ENCODE data around the gene SCNN1B. TPM values are rescaled to one million over a fixed set of nuclear protein-coding genes. Genes with fewer than 3 reads are reported as not detected.

Gene SCNN1B
- polyA plus RNA-seq, 1 donor from 2014 or later, result 0.24 TPM

DNA sequence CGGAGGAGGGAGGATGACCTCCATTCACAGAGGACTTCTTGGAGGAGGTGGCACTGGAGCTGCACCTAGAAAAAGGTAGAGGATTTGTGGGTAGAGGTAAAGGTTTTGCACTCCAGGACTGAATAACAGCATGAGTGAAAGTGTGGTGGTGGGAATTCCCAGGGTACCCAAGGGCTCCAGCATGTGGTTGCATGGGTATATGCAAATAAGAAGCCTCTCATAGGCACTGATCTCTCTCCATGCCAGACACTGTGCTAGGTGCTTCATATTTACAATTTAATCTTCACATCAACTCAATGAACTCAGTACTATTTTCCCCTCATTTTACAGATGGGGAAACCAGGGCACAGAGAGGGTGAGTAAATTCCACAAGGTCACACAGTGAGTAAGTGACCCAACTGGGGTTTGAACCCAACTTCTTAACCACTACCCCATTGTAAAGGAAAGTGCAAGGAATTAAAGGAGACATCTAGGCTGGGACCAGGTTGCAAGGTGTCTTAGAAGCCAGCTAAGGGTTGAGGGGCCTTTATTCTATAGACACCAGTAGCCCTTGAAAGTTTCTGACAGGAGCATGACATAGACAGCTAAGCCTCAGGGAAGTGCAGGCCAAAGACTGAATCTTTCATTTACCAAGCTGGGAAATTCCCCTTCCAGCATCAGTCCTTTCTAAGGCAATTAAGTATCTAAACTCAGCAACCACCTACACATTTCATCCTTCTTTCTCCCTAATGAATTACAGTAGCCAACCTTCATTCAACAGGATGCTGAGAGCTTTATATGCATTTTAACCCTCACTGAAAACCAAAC is 21.3 kb downstream of the SCNN1B start:
- Mint-ChIP-seq H3K4me1 (peaks cover 3 to 11% (median 8%) of the 10 kb centered on the region in 3 donors), H3K27me3 (no peaks in the 10 kb centered on the region), H3K4me3 (no peak overlapping the region), H3K36me3 (no peaks in the 10 kb centered on the region), H3K27ac (peak overlapping the region in 1 of 3 donors; percentile 76), H3K9me3 (peaks cover 0 to 1% (median 0%) of the 10 kb centered on the region in 3 donors)

DNA sequence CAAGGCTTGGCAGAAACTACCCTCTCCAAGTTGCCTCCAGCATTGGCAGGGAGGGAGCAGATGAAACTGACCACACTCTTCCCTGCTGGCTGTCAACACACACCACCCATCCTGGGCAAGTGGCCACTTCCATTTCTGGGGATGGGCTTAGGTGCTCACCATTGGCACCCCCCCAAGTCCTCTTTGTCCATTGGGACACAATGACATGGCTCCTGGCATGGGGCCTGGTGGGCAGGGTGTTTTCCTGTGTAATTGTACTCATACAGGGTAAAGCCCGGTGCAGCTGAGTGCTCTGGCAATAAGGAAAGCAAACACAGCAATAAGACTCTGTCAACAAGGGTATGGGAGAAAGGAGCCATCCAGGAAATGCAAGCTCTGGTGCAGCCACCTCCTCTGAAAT is 22.6 kb downstream of the SCNN1B start:
- H3K27me3 Mint-ChIP-seq, result no peaks in the 10 kb centered on the region
- H3K36me3 Mint-ChIP-seq, result no peaks in the 10 kb centered on the region
- peaks cover 3 to 11% (median 8%) of the 10 kb centered on the region in 3 donors for H3K4me1 Mint-ChIP-seq

DNA sequence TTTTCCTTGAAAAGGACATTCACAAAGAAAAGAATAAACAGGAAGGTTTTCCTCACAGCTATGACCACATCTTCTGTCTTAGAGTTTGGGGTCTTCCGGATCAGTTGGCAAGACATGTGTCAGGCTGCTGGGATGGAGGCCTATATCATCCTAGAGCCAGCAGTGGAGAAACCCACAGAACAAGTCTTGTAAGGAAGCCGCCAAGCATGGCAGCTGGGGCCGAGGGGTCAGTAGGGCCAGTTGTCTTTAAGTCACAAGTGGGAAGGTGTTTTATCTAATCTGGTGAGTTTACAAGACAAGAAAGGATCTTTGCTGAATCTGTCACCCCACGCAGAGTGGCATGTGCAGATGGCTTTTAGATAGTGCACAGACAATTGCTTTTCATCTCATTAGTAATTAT is 25.7 kb downstream of the SCNN1B start:
- H3K36me3 Mint-ChIP-seq, result no peaks in the 10 kb centered on the region
- no peak overlapping the region for H3K27ac Mint-ChIP-seq
- peaks cover 3 to 11% (median 8%) of the 10 kb centered on the region in 3 donors for H3K4me1 Mint-ChIP-seq
- H3K27me3 Mint-ChIP-seq, result no peaks in the 10 kb centered on the region
- H3K4me3 Mint-ChIP-seq, result no peak overlapping the region
- H3K9me3 Mint-ChIP-seq, result peaks cover 0 to 1% (median 0%) of the 10 kb centered on the region in 3 donors

More for the DNA sequence above, 22.6 kb downstream of the SCNN1B start:
- H3K4me3 Mint-ChIP-seq, result no peak overlapping the region
- peaks cover 0 to 1% (median 0%) of the 10 kb centered on the region in 3 donors for H3K9me3 Mint-ChIP-seq
- peak overlapping the region in 1 of 3 donors; percentile 69 for H3K27ac Mint-ChIP-seq

DNA sequence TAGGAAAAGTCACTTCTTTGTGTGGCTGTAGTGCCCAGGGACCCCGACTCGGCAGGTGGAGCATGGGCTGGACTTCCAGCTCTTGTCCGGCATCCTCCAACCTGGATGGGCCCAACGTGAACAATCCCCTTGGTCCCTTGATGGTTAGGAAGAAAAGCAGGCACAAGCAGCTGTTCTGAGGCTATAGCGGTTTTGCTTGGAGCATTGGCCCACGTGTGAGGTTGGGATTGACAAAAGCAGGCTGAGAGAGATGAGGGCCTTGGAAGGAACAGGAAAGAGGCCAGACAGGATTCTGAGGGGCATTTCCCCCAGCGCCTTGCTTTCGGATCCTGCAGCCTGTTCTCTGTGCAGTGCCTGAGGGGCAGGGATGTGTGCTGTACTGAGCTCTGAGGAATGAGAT is 28.1 kb downstream of the SCNN1B start:
- H3K36me3 Mint-ChIP-seq, result no peaks in the 10 kb centered on the region
- no peak overlapping the region for H3K4me3 Mint-ChIP-seq
- no peaks in the 10 kb centered on the region for H3K27me3 Mint-ChIP-seq
- peaks cover 10 to 14% (median 11%) of the 10 kb centered on the region in 3 donors for H3K4me1 Mint-ChIP-seq
- peaks cover 0 to 1% (median 0%) of the 10 kb centered on the region in 3 donors for H3K9me3 Mint-ChIP-seq
- H3K27ac Mint-ChIP-seq, result no peak overlapping the region

DNA sequence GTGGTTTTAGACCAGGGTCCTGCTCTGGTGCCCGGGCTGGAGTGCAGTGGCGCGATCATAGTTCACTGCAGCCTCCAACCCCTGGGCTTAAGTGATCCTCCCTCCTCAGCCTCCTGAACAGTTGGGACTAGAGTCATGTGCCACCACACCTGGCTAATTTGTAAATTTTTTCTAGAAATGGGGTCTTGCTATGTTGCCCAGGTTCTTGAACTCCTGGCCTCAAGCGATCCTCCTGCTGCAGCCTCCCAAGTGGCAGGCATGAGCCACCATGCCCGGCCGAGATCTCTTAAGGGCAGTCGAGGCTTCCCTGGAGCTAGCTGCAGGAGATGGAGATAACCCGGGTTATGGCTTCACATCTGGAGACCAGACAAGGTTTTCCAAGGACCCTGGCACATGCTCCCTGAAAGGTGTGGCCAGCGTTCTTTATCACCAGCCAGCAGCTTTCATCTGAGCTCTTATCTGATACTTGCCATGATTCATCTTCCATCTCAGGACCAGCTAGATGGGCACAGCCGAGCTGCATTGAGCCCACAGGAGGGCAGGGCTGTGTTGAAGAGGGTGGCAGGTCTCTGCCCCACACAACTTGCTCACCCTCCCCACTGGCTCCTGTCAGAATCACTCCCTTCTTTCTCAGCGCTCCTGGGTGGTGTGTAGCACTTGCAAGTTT is 28.6 kb downstream of the SCNN1B start:
- no peaks in the 10 kb centered on the region for H3K36me3 Mint-ChIP-seq
- no peak overlapping the region for H3K27ac Mint-ChIP-seq
- no peaks in the 10 kb centered on the region for H3K27me3 Mint-ChIP-seq
- no peak overlapping the region for H3K4me3 Mint-ChIP-seq
- H3K9me3 Mint-ChIP-seq, result peaks cover 0 to 1% (median 0%) of the 10 kb centered on the region in 3 donors
- peaks cover 12 to 16% (median 14%) of the 10 kb centered on the region in 3 donors for H3K4me1 Mint-ChIP-seq

DNA sequence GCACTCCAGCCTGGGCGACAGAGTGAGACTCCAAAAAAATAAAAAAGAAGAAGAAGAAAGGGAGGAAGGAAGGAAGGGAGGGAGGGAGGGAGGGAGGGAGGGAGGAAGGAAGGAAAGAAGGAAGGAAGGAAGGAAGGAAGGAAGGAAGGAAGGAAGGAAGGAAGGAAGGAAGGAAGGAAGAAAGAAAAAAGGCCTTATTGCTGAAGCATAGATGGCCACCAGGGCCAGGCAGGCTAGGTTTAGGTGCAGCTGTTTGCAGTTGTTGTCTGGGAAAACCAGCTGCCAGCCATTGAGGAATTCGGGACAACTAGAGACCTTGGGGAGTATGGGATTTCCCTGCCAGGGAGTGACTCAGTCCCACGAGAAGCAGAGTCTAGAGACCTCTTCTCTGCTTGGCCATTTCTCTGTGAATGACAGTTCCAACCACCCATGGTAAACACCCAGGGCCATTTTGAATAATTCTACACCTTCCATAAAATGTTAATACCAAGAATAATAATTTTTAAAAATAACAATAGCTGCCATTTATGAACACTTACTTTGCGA is 31.0 kb downstream of the SCNN1B start:
- no peak overlapping the region for H3K27ac Mint-ChIP-seq
- H3K9me3 Mint-ChIP-seq, result no peaks in the 10 kb centered on the region
- H3K4me3 Mint-ChIP-seq, result peak overlapping the region in 1 of 4 donors; percentile 27
- H3K27me3 Mint-ChIP-seq, result no peaks in the 10 kb centered on the region
- H3K36me3 Mint-ChIP-seq, result peaks cover 1% of the 10 kb centered on the region
- H3K4me1 Mint-ChIP-seq, result peaks cover 22 to 25% (median 23%) of the 10 kb centered on the region in 3 donors

DNA sequence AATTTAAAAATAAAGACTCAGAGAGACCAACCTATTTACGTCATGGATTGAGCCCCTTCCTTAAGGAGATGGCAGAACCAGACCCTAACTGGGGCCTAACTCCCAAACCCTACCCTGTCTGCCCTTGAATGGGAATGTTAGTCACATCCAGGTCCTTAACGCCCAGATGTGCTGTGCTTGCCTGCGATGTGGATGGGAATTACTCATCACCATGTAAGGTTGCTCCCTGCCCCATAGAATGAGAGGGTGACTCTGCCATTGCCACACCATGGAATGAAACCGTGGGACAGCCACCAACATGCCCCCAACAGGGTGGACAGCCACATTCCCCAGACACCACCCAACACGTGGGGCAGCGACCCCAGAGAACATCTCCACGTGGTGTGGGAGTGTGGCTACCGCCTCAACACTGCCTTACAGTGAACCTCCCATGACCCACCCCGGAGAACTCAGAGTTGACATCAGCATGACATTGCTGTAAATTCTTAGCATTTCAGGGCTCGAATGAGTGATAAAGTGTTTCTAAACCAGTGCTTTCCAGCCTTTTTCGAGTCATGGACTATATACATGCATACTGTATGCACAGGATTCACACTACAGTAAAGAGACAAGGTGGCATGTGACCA is 31.8 kb downstream of the SCNN1B start:
- H3K36me3 Mint-ChIP-seq, result peaks cover 1% of the 10 kb centered on the region
- H3K27ac Mint-ChIP-seq, result no peak overlapping the region

DNA sequence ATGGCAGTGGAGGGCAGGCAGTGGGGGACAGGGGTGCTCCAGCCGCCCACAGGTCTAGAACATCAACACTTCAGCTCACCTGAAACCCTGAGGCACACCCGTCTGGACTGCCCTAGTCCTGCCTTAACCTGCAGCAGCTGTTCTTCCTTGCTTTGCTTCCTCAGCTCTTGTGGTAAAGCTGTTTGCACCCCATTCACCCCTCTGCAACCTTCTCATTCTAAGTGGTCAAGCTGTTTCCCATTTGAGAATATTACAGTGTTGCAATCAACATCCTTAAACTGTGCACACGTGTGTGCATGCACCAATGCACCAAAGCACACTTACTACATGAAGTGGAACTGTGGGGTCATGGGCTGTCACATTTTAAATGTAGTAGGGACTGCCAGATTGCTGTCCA is 32.4 kb downstream of the SCNN1B start:
- Mint-ChIP-seq H3K4me1 (peaks cover 21 to 25% (median 23%) of the 10 kb centered on the region in 3 donors), H3K4me3 (peak overlapping the region in 2 of 4 donors; percentile 49 to 89), H3K36me3 (peaks cover 1% of the 10 kb centered on the region), H3K9me3 (peaks cover 0 to 2% (median 0%) of the 10 kb centered on the region in 3 donors), H3K27me3 (no peaks in the 10 kb centered on the region), H3K27ac (peak overlapping the region in 1 of 3 donors; percentile 61)

More for the DNA sequence above, 31.8 kb downstream of the SCNN1B start:
- peak overlapping the region in 1 of 4 donors; percentile 49 for H3K4me3 Mint-ChIP-seq
- H3K27me3 Mint-ChIP-seq, result no peaks in the 10 kb centered on the region
- H3K9me3 Mint-ChIP-seq, result peaks cover 0 to 2% (median 0%) of the 10 kb centered on the region in 3 donors
- H3K4me1 Mint-ChIP-seq, result peaks cover 21 to 25% (median 23%) of the 10 kb centered on the region in 3 donors

DNA sequence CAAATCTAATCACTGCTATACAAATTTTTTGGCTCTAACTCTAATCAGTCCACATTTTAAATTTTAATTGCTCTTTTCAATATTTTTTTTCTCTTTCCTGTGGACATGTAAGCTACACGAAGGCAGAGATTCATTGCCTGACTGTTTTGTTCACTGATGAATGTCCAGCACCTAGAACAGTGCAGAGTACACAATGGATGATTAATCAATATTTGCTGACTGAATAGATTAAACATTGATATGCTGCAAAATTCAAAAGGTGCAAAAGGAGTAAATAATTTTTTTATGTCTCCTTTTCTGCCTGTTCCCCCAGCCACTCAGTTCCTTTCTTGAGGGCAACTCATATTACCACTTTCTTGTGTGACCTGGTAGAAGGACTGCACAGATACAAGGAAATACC is 32.8 kb downstream of the SCNN1B start:
- H3K36me3 Mint-ChIP-seq, result peaks cover 1% of the 10 kb centered on the region
- H3K4me1 Mint-ChIP-seq, result peaks cover 21 to 25% (median 23%) of the 10 kb centered on the region in 3 donors
- H3K27ac Mint-ChIP-seq, result peak overlapping the region in 1 of 3 donors; percentile 87
- H3K4me3 Mint-ChIP-seq, result peak overlapping the region in 1 of 4 donors; percentile 89
- peaks cover 0 to 2% (median 0%) of the 10 kb centered on the region in 3 donors for H3K9me3 Mint-ChIP-seq
- H3K27me3 Mint-ChIP-seq, result no peaks in the 10 kb centered on the region

DNA sequence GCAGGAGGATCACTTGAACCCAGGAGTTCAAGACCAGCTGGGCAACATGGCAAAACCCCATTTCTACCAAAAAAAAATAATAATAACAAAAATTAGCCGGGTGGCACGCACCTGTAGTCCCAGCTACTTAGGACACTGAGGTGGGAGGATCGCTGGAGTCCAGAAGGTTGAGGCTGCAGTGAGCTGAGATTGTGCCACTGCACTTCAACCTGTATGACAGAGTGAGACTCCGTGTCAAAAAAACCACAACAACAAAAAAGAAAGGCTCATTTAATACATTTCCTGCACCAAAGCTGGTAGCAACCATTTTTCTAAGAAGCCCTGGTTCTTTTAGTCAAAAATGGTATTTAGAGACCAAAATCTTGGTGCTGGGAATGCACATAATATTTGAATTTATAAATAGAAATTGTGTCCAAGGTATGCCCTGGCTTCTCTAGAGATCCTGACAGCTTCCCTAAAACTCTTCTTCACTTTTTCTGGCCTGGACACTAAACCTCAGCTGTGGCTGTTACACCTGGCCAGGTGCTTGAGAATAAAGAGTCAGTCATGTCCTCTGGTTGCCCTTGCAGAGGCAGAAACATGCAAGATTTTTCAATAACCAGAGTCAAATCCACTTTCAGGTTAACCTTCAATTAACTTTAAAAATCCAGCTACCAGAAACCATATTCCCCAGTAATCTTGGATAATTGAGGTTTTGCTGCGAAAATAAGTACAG is 35.9 kb downstream of the SCNN1B start:
- Mint-ChIP-seq H3K36me3 (peaks cover 1% of the 10 kb centered on the region), H3K27ac (no peak overlapping the region), H3K4me1 (peaks cover 21 to 25% (median 23%) of the 10 kb centered on the region in 3 donors)

DNA sequence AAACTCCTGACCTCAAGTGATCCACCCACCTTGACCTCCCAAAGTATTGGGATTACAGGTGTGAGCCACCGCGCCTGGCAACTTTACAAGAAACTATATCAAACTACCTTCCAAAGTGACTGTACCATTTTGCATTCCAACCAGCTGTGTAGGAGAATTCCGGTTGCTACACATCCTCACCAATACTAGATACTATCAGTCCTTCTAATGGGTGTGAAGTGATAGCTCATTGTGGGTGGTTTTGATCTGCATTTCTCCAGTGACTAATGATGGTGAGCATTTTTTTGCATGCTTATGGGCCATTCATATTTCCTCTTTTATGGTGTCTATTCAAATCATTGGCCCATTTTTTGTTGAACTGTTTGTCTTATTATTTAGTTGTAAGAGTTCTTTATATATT is 37.7 kb downstream of the SCNN1B start:
- H3K9me3 Mint-ChIP-seq, result peaks cover 0 to 2% (median 0%) of the 10 kb centered on the region in 3 donors
- H3K27ac Mint-ChIP-seq, result peak overlapping the region in 1 of 3 donors; percentile 73
- no peaks in the 10 kb centered on the region for H3K27me3 Mint-ChIP-seq
- no peak overlapping the region for H3K4me3 Mint-ChIP-seq
- peaks cover 15 to 18% (median 17%) of the 10 kb centered on the region in 3 donors for H3K4me1 Mint-ChIP-seq
- H3K36me3 Mint-ChIP-seq, result peaks cover 1% of the 10 kb centered on the region

More for the DNA sequence above, 35.9 kb downstream of the SCNN1B start:
- Mint-ChIP-seq H3K27me3 (no peaks in the 10 kb centered on the region), H3K9me3 (peaks cover 0 to 2% (median 0%) of the 10 kb centered on the region in 3 donors), H3K4me3 (no peak overlapping the region)

DNA sequence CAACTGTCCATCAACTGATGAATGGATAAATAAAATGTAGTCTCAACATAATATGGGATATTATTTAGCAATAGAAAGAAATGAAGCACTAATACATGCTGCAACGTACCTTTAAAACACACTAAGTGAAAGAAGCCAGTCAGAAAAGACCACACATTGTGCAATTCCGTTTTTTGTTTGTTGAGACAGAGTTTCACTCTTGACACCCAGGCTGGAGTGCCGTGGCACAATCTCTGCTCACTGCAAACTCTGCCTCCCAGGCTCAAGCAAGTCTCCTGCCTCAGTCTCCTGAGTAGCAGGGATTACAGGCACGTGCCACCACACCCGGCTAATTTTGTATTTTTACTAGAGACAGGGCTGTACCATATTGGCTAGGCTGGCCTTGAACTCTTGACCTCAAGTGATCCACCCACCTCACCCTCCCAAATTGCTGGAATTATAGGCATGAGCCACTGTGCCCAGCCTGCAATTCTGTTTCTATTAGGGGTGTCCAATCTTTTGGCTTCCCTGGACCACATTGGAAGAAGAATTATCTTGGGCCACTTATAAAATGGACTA is 40.1 kb downstream of the SCNN1B start:
- no peak overlapping the region for H3K27ac Mint-ChIP-seq
- peaks cover 0 to 2% (median 0%) of the 10 kb centered on the region in 3 donors for H3K9me3 Mint-ChIP-seq
- peak overlapping the region in 1 of 4 donors; percentile 32 for H3K4me3 Mint-ChIP-seq
- no peaks in the 10 kb centered on the region for H3K36me3 Mint-ChIP-seq
- no peaks in the 10 kb centered on the region for H3K4me1 Mint-ChIP-seq
- no peaks in the 10 kb centered on the region for H3K27me3 Mint-ChIP-seq

DNA sequence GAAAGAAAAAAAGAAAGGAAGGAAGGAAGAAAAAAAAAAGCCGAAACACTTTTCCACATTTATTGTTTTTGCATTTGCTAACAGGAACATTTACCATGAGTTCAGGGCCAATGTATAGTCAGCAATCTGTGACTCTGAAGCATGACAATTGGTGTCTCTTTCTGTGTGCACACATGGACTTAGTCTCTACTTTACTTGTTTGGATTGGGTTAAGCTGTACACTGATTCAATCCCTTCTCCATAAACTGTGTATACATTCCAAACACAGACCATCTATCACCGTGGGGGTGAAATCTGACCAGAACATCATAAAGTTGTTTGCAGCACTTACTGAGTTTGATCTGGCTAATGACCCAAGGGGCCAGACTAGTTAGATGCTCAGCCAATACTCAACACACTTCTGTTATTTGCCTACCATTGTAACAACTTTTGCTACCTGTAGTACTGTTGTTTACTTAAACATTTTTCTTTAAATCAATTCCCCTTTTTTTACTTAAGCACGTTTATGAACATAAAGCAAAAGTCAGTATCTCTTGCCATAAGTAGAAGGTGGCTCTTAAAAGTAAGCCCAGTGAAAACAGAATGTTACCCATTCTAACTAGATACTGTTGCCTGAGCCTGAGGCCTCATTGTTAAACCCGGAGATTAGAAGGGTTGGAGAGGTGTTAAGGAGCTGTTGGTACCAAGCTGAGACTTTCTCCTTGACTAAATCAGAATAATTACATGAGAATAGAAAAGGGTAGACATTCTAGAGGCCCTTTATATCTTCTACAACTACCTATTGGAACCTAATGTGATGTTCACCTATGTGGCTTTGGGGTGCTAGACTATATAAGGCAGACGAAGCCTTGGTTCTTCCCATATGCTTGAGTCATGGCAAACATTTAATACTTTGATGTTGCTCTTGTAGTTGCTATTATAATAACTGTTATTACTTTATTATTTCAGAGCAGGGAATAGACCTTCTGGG is 41.8 kb downstream of the SCNN1B start:
- H3K4me1 Mint-ChIP-seq, result no peaks in the 10 kb centered on the region

More for the DNA sequence above, 41.8 kb downstream of the SCNN1B start:
- H3K9me3 Mint-ChIP-seq, result no peaks in the 10 kb centered on the region
- H3K36me3 Mint-ChIP-seq, result no peaks in the 10 kb centered on the region
- H3K27me3 Mint-ChIP-seq, result peaks cover under 1% of the 10 kb centered on the region
- no peak overlapping the region for H3K27ac Mint-ChIP-seq
- no peak overlapping the region for H3K4me3 Mint-ChIP-seq

Data from IgD-negative memory B cell (primary cell).